IMR-90 (cell line): ENCODE results near the gene OR1K1.

ENCODE experiments used
- CEBPB ChIP-seq: IDR thresholded peaks from 2 replicates; pipeline ENCODE4 v1.6.1; 2012; ENCODE audit warnings: low read depth, low read length, improper control_type of control experiment
- MXI1 ChIP-seq: IDR thresholded peaks from 2 replicates; pipeline ENCODE4 v1.6.1; 2012; ENCODE audit warnings: low read depth, mild to moderate bottlenecking, low read length, moderate library complexity, borderline replicate concordance
- NFE2L2 ChIP-seq: fragments of 150-350 bp; IDR thresholded peaks from 2 replicates; pipeline ENCODE4 v1.6.1; 2016; ENCODE audit warnings: low read depth, mild to moderate bottlenecking, low read length
- POLR2A ChIP-seq: IDR thresholded peaks from 2 replicates; pipeline ENCODE4 v1.6.1; 2012; ENCODE audit warnings: mild to moderate bottlenecking, low read depth, low read length
- RAD21 ChIP-seq: IDR thresholded peaks from 2 replicates; pipeline ENCODE4 v1.6.1; 2012; ENCODE audit warnings: low read length, improper control_type of control experiment
- SMC3 ChIP-seq: fragments of 150-350 bp; IDR thresholded peaks from 2 replicates; pipeline ENCODE4 v1.6.1; 2016; ENCODE audit warnings: low read depth, mild to moderate bottlenecking, antibody characterized with exemption, low read length, moderate library complexity
- TF ChIP-seq, protein P1 (sequence below): conservative IDR thresholded peaks from 2 replicates; pipeline ENCODE4 v1.5.1; 2012; ENCODE audit warnings: mild to moderate bottlenecking, low read depth, low read length, improper control_type of control experiment

DNA sequence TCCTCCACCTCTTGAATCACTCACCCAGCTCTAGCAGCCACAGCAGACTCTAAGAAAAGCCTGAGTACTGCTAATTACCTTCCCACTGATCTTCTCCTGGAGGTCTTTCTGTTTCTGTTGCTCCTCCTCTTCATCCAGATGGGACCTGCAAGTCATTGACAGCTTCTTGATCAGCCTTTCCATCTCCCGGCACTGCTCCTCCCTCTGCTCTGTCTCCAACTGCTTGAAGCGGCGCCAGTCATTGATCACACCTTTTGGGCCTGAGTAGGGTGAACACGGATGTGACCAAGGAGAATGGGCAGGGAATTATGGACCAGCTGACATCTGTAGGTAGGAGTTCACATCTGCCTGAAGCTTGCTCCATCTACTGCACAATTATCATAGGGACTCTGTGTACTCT is 23.0 kb downstream of the OR1K1 start:
- TF ChIP-seq NFE2L2 (no peak), MXI1 (no peak), POLR2A (no peak), CEBPB (no peak), SMC3 (no peak), RAD21 (no peak)
- TF ChIP-seq, protein P1, sequence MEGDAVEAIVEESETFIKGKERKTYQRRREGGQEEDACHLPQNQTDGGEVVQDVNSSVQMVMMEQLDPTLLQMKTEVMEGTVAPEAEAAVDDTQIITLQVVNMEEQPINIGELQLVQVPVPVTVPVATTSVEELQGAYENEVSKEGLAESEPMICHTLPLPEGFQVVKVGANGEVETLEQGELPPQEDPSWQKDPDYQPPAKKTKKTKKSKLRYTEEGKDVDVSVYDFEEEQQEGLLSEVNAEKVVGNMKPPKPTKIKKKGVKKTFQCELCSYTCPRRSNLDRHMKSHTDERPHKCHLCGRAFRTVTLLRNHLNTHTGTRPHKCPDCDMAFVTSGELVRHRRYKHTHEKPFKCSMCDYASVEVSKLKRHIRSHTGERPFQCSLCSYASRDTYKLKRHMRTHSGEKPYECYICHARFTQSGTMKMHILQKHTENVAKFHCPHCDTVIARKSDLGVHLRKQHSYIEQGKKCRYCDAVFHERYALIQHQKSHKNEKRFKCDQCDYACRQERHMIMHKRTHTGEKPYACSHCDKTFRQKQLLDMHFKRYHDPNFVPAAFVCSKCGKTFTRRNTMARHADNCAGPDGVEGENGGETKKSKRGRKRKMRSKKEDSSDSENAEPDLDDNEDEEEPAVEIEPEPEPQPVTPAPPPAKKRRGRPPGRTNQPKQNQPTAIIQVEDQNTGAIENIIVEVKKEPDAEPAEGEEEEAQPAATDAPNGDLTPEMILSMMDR = no peak
